ENCODE data around the gene CA12. TPM values are rescaled to one million over a fixed set of nuclear protein-coding genes. Genes with fewer than 3 reads are reported as not detected.

CA12 gene
- total RNA-seq, 1 donor from 2014 or later = 89.6 TPM

DNA sequence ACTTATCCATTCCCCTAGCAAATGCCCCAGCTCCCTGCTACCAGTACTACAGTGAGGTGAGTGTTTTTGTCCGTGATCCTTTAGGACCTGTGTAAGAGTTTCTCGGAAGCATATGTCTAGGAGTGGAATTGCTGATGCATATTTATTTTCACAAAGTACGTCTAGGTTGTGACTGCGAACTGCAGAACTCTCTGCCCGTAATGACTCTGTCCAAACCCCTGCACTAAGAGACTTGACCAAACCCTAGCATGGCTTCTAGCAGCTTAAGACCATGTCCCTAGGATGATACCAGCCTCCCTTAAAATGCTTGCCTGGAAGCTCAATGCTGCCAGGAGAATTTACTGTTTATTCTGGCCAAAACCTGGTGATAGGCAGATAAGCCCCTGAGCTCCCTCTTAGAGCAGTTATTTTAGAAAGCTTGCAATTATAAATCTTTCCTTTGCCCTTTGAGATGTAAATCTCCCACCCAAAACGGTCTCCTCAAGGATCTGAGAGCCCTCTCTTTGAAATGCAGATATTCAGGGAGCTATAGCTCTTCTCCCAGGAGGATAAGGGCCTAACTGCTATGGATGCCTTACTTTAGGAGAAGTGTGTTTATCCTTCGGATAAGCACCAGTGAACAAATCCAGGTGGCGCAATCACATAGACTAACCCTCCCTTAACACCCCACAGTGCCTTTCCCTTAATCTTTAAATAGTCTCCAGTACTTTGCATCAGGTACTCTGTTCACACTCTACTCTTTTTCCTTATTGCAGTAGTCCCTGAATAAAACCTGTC lies 14.7 kb upstream of the CA12 start:
- Histone ChIP-seq H3K27ac (no peak overlapping the region), H3K9me3 (no peaks in the 10 kb centered on the region), H3K36me3 (no peaks in the 10 kb centered on the region), H3K27me3 (no peaks in the 10 kb centered on the region), H3K4me1 (peaks cover under 1% of the 10 kb centered on the region), H3K4me3 (no peak overlapping the region)
- no peak for DNase-seq (ENCODE audit: extremely low spot score in 2 of 2)
- intact Hi-C loops (cut with DNase I) = no loop called here
- TF ChIP-seq POLR2A (IDR thresholded peaks at IDR 0.05) (no peak), POLR2AphosphoS5 (IDR thresholded peaks at IDR 0.05; ENCODE audit: insufficient read depth in 1 of 2, low read depth in 1 of 2) (no peak)
- TF ChIP-seq, protein P1, sequence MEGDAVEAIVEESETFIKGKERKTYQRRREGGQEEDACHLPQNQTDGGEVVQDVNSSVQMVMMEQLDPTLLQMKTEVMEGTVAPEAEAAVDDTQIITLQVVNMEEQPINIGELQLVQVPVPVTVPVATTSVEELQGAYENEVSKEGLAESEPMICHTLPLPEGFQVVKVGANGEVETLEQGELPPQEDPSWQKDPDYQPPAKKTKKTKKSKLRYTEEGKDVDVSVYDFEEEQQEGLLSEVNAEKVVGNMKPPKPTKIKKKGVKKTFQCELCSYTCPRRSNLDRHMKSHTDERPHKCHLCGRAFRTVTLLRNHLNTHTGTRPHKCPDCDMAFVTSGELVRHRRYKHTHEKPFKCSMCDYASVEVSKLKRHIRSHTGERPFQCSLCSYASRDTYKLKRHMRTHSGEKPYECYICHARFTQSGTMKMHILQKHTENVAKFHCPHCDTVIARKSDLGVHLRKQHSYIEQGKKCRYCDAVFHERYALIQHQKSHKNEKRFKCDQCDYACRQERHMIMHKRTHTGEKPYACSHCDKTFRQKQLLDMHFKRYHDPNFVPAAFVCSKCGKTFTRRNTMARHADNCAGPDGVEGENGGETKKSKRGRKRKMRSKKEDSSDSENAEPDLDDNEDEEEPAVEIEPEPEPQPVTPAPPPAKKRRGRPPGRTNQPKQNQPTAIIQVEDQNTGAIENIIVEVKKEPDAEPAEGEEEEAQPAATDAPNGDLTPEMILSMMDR (IDR thresholded peaks at IDR 0.05) = no peak

DNA sequence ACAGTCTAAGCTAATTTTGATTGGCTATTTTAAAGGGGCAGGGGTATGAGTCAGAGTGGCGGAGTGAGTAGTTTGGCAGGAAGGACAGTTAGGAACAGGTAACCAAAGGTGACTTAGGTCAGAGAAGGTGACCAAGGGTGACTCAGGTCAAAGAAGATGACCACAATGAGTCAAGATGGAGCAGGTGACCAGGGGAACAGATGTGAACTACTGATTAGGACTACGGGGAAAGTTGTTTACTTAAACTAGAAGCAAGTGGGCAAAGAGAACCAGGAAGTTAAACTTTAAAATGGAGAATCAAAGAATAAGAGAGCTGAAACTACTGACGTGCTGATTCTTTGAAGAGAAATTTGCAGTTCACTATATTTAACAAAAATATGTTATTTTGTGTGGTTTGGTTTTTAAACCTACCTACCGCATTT lies 14.1 kb upstream of the CA12 start:
- Histone ChIP-seq H3K4me1 (peaks cover 7% of the 10 kb centered on the region), H3K36me3 (no peaks in the 10 kb centered on the region), H3K9me3 (no peaks in the 10 kb centered on the region), H3K27ac (no peak overlapping the region), H3K4me3 (no peak overlapping the region), H3K27me3 (no peaks in the 10 kb centered on the region)
- no peak for DNase-seq (ENCODE audit: extremely low spot score in 2 of 2)
- TF ChIP-seq, protein P1 (IDR thresholded peaks at IDR 0.05) = no peak
- no peak for TF ChIP-seq POLR2A (IDR thresholded peaks at IDR 0.05)
- TF ChIP-seq POLR2AphosphoS5 (IDR thresholded peaks at IDR 0.05; ENCODE audit: insufficient read depth in 1 of 2, low read depth in 1 of 2) = no peak
- intact Hi-C loops (cut with DNase I) = no loop called here

DNA sequence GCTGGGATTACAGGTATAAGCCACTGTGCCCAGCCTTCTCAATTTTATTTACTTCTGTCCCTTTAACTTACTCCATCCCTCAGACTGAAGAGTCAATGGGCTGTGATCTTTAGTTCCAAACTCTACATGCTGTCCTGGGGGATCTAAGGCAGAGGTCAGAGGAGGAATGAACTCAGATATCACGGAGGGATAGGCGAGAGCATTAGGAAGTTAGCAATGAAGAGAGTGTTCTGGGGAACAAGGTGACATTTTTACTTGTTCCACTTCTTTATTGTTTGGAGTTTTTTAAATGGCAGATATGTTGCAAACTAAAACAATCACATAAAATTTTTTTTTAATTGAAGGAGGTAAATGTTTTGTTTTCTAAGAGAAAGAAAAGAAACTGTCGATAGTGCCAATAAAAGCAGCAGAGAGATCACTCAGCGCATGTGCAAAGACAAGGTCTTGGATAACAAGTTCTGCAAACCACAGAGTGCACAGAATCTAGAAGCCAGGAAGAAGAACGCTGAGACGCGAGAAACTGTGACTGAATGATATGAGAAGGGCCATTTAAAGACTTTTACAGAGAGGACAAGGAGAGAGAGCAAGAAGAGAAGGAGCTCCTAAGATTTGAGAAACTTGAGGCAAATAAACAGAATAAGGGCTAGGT lies 10.8 kb upstream of the CA12 start:
- intact Hi-C loops (cut with DNase I) = no loop called here
- no peak for DNase-seq (ENCODE audit: extremely low spot score in 2 of 2)
- TF ChIP-seq, protein P1 (IDR thresholded peaks at IDR 0.05) = no peak
- no peak overlapping the region for H3K27ac ChIP-seq
- no peaks in the 10 kb centered on the region for H3K36me3 ChIP-seq
- H3K9me3 ChIP-seq = no peaks in the 10 kb centered on the region
- no peak overlapping the region for H3K4me3 ChIP-seq
- no peaks in the 10 kb centered on the region for H3K27me3 ChIP-seq
- H3K4me1 ChIP-seq = peaks cover 33% of the 10 kb centered on the region

DNA sequence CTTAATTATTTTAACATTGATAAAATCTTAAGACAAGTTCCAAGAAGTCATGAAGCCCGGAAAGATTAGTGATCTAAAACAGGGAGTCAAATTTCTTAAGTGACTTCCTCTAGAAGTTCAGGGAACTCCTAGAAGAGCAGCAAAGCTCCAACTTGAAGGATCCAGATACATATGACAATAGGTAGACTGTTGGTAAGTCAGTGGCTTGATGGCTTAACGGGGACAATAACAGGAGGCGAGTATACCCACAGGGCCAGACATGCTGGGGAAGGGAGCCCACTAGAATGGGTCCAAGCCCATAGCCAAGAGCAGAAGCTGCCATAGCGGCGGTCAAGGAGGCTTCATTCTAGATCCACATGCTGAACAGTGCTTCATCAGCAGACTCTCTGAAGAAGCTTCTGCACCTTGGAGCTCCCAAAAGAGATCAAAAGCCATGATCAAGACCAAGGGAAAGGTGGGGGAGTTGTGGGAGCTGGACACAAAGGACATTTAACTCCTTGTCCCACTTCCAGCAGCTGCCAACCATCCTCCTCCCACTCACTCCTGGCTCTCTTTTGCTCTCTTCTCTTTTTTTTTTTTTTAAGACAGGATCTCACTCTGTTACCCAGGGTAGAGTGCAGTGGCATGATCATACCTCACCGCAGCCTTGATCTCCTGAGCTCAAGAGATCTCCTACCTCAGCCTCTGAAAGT lies 10.2 kb upstream of the CA12 start:
- Histone ChIP-seq H3K27ac (no peak overlapping the region), H3K27me3 (no peaks in the 10 kb centered on the region), H3K36me3 (no peaks in the 10 kb centered on the region), H3K9me3 (no peaks in the 10 kb centered on the region), H3K4me3 (no peak overlapping the region), H3K4me1 (peaks cover 36% of the 10 kb centered on the region)
- TF ChIP-seq POLR2A (IDR thresholded peaks at IDR 0.05) = no peak
- TF ChIP-seq, protein P1 (IDR thresholded peaks at IDR 0.05) = no peak
- no peak for TF ChIP-seq POLR2AphosphoS5 (IDR thresholded peaks at IDR 0.05; ENCODE audit: insufficient read depth in 1 of 2, low read depth in 1 of 2)
- intact Hi-C loops (cut with DNase I) = no loop called here
- DNase-seq (ENCODE audit: extremely low spot score in 2 of 2) = no peak

Data from vagina (tissue), 2 donors.